Activated CD8-positive, alpha-beta T cell treated with anti-CD3 and anti-CD28 coated beads, Interleukin-2, amount 10 ng/mL, durations not matched to agents 7 days and 5 days (primary cell): ENCODE results near the gene NOL3. TPM values are rescaled to one million over a fixed set of nuclear protein-coding genes. Genes with fewer than 3 reads are reported as not detected.

ENCODE experiments used
- ATAC-seq: fragments of 150-1000 bp; cut with Tn5 transposase; one replicate; pipeline ENCODE4 v1.10.0; 2021; ENCODE audit warnings: moderate library complexity
- CTCF ChIA-PET: fragments of 350-600 bp; sonication (Branson Sonifier 250); formaldehyde crosslinking; loops from one replicate; lab custom pipeline; 2021; ENCODE audit warnings: antibody characterized with exemption; lab: Charles Lee
- POLR2A ChIA-PET: fragments of 350-600 bp; sonication (Branson Sonifier 250); formaldehyde crosslinking; loops from one replicate; lab custom pipeline; 2021; ENCODE audit warnings: antibody characterized with exemption; lab: Charles Lee
- DNase-seq: peaks from one replicate; pipeline ENCODE4 v3.0.0-alpha.2; 2020
- H3K27ac Mint-ChIP-seq: one replicate; pipeline ENCODE4 v1.8.0; 2021; ENCODE audit warnings: mild to moderate bottlenecking, mixed read lengths
- H3K27me3 Mint-ChIP-seq: one replicate; pipeline ENCODE4 v1.8.0; 2021; ENCODE audit warnings: low read depth, mixed read lengths
- H3K36me3 Mint-ChIP-seq: one replicate; pipeline ENCODE4 v1.8.0; 2021; ENCODE audit warnings: low read depth, mixed read lengths
- H3K4me1 Mint-ChIP-seq: one replicate; pipeline ENCODE4 v1.8.0; 2021; ENCODE audit warnings: low read depth, mixed read lengths
- H3K4me3 Mint-ChIP-seq: one replicate; pipeline ENCODE4 v1.8.0; 2021; ENCODE audit warnings: mild to moderate bottlenecking, mixed read lengths
- H3K9me3 Mint-ChIP-seq: one replicate; pipeline ENCODE4 v1.8.0; 2022; ENCODE audit warnings: mixed read lengths; ENCODE audit not compliant: insufficient read depth
- total RNA-seq, 2 experiments: library from RNA; stranded (reverse); gene quantifications; one replicate each; pipeline ENCODE4 v1.2.3, GENCODE V29; 2021

Gene NOL3
- total RNA-seq, 2 experiments from 2014 or later: 7.4 to 8.2 TPM

DNA sequence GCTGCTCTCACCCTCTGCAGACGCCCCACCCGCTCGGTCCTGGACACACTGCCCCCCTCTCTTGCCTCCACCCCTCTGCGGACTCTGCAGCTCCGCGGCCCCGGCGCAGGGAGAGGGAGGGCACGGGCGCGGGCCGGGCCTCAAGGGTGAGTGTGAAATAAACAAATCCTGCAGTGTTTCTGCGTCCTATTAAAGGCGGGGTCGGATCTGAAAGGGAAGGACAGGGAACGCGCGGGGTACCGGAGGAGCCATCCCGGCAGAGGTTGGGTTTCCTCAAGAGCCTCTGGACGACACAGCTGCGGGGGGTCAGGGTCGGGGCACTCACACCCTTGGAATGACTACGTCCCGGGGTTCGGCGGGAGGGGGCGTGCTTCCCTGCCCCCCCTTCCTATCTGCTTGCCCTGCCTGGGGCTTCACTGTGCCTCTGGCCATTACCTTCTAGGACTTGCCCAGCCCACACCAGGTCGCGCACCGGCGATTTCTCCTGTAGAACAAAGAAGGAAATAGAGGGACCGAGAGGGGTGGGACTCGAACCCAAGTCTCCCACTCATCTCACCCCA, 6.3 kb upstream of the NOL3 start:
- H3K4me3 Mint-ChIP-seq: peak overlapping the region; percentile 53
- ChIA-PET POLR2A (interaction anchor here (1.5 kb wide), 2 partner anchors 10 to 11 kb away, joined by 3 to 11 read pairs; no protein-coding TSS in a partner anchor), CTCF (interaction anchor here (1.2 to 5.3 kb wide), 5 partner anchors 9 to 150 kb away, joined by 3 to 47 read pairs (median 6); partner anchors contain the start of gene FHOD1)
- H3K27ac Mint-ChIP-seq: no peak overlapping the region
- ATAC-seq: no peak
- peaks cover 55% of the 10 kb centered on the region for H3K4me1 Mint-ChIP-seq
- H3K36me3 Mint-ChIP-seq: peaks cover 24% of the 10 kb centered on the region
- no peaks in the 10 kb centered on the region for H3K9me3 Mint-ChIP-seq
- no peak for DNase-seq
- peaks cover 43% of the 10 kb centered on the region for H3K27me3 Mint-ChIP-seq

GRCh38 chr16:67164599-67165061, 5.7 kb upstream of the NOL3 start, which contains the start of gene HSF4:
TSS of gene HSF4 (plus strand) at chr16:67164745. CDS start at chr16:67164812, 67 bp downstream.
- POLR2A ChIA-PET: interaction anchor here (0.8 to 1.5 kb wide), 3 partner anchors 9 to 12 kb away, joined by 3 read pairs; no protein-coding TSS in a partner anchor
- Mint-ChIP-seq H3K27me3 (peaks cover 43% of the 10 kb centered on the region), H3K4me3 (peak within 1 kb of the TSS; percentile 53), H3K27ac (peak within 1 kb of the TSS; percentile 25), H3K36me3 (peaks cover 22% of the 10 kb centered on the region), H3K4me1 (peaks cover 60% of the 10 kb centered on the region), H3K9me3 (no peaks in the 10 kb centered on the region)
- CTCF ChIA-PET: interaction anchor here (1.4 kb wide), 1 partner anchor 10 kb away, joined by 6 read pairs; no protein-coding TSS in a partner anchor
- DNase-seq (no peak), ATAC-seq (no peak)

GRCh38 chr16:67165121-67166078, 4.9 kb upstream of the NOL3 start:
- no peak for DNase-seq
- ATAC-seq: no peak
- H3K4me3 Mint-ChIP-seq: peak overlapping the region; percentile 42
- H3K27ac Mint-ChIP-seq: no peak overlapping the region
- CTCF ChIA-PET: interaction anchor here (1.4 to 3.2 kb wide), 2 partner anchors 10 to 148 kb away, joined by 6 to 12 read pairs; no protein-coding TSS in a partner anchor
- peaks cover 63% of the 10 kb centered on the region for H3K4me1 Mint-ChIP-seq
- H3K36me3 Mint-ChIP-seq: peaks cover 22% of the 10 kb centered on the region
- no peaks in the 10 kb centered on the region for H3K9me3 Mint-ChIP-seq
- POLR2A ChIA-PET: interaction anchor here (0.6 to 1.0 kb wide), 4 partner anchors 10 to 316 kb away, joined by 3 read pairs; partner anchors contain the start of gene ATP6V0D1
- peaks cover 47% of the 10 kb centered on the region for H3K27me3 Mint-ChIP-seq

DNA sequence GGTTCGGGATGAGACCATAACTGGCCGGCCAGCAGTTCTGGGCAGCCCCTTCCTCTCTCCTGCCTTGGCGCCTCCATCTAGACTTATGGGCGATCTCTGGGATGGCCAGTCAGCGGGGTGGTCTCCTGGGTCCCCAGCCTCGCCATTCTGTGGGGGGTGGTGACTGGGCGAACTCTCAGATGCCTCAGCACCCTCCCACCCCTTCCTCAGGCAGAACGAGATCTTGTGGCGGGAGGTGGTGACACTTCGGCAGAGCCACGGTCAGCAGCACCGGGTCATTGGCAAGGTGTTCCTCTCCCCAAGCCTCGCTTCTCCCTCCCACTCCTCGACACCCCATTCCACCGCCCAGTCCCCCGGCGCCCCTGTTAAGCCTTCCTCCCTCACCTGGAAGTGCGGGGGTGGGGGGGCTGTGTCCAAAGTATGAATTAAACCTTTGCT, 4.2 kb upstream of the NOL3 start:
- Mint-ChIP-seq H3K9me3 (no peaks in the 10 kb centered on the region), H3K36me3 (peaks cover 19% of the 10 kb centered on the region), H3K4me3 (no peak overlapping the region), H3K27ac (no peak overlapping the region), H3K4me1 (peaks cover 63% of the 10 kb centered on the region), H3K27me3 (peaks cover 50% of the 10 kb centered on the region)
- ChIA-PET POLR2A (interaction anchor here (0.6 kb wide), 1 partner anchor 27 kb away, joined by 3 read pairs; no protein-coding TSS in a partner anchor), CTCF (interaction anchor here (0.7 to 3.2 kb wide), 3 partner anchors 10 to 148 kb away, joined by 3 to 12 read pairs (median 9); no protein-coding TSS in a partner anchor)
- DNase-seq (no peak), ATAC-seq (no peak)

- DNase-seq (no peak), ATAC-seq (no peak)
- H3K36me3 Mint-ChIP-seq: peaks cover 17% of the 10 kb centered on the region
- no peak overlapping the region for H3K4me3 Mint-ChIP-seq
- CTCF ChIA-PET: interaction anchor here (0.7 to 3.2 kb wide), 3 partner anchors 9 to 149 kb away, joined by 3 to 12 read pairs (median 9); no protein-coding TSS in a partner anchor
- peaks cover 61% of the 10 kb centered on the region for H3K4me1 Mint-ChIP-seq
- no peak overlapping the region for H3K27ac Mint-ChIP-seq
- POLR2A ChIA-PET: no interaction called here
- peaks cover 53% of the 10 kb centered on the region for H3K27me3 Mint-ChIP-seq
- H3K9me3 Mint-ChIP-seq: no peaks in the 10 kb centered on the region
These were observed 3.7 kb upstream of the NOL3 start for GRCh38 chr16:67166598-67167168.

DNA sequence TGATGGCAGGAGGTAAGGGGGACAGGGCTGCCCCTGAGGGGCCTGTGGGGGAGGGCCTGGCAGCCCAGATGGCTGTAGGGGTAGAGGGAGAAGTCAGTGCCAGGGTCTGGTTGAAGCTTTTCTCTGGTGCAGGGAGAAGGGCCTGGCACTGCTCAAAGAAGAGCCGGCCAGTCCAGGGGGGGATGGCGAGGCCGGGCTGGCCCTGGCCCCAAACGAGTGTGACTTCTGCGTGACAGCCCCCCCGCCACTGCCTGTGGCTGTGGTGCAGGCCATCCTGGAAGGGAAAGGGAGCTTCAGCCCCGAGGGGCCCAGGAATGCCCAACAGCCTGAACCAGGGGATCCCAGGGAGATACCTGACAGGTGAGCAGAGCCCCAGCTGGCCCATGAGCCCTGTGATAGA, 2.8 kb upstream of the NOL3 start:
- Mint-ChIP-seq H3K4me1 (peaks cover 56% of the 10 kb centered on the region), H3K27ac (no peak overlapping the region), H3K4me3 (no peak overlapping the region), H3K9me3 (no peaks in the 10 kb centered on the region), H3K36me3 (peaks cover 8% of the 10 kb centered on the region), H3K27me3 (peaks cover 56% of the 10 kb centered on the region)
- ChIA-PET POLR2A (no interaction called here), CTCF (interaction anchor here (1.2 to 3.2 kb wide), 5 partner anchors 8 to 214 kb away, joined by 3 to 15 read pairs (median 9); no protein-coding TSS in a partner anchor)
- DNase-seq: no peak
- ATAC-seq: no peak

DNA sequence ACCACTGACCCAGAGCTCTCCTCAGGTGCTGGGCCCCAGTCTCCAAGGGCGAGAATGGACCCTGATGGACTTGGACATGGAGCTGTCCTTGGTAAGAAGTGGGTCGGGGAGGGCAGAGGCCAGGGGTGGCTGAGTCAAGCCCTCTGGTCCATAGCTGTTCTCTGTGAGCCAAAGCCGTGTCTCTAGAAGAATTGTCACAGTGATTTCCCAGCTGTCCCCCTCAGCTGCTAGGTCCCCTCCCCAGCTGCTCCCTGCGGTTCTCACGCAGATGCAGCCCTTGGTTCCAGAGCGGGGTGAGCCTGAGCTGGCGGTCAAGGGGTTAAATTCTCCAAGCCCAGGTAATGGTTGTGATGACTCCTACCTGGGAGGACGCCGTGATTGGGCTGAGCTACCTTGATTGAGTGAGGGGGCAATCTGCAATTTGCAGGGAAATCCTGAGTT, 1.3 kb upstream of the NOL3 start:
- H3K4me1 Mint-ChIP-seq: peaks cover 59% of the 10 kb centered on the region

GRCh38 chr16:67169642-67170167, 633 bp upstream of the NOL3 start:
- peak; percentile 59 for DNase-seq
- H3K36me3 Mint-ChIP-seq: peaks cover 9% of the 10 kb centered on the region
- peak overlapping the region; percentile 13 for H3K27ac Mint-ChIP-seq
- peaks cover 59% of the 10 kb centered on the region for H3K27me3 Mint-ChIP-seq
- no peak for ATAC-seq
- H3K9me3 Mint-ChIP-seq: no peaks in the 10 kb centered on the region
- peak overlapping the region; percentile 76 for H3K4me3 Mint-ChIP-seq
- ChIA-PET POLR2A (interaction anchor here (0.6 to 1.7 kb wide), 3 partner anchors 10 to 141 kb away, joined by 3 read pairs; partner anchors contain the start of genes CBFB, FBXL8, TMEM208 and TRADD), CTCF (interaction anchor here (0.9 to 3.2 kb wide), 11 partner anchors 8 to 152 kb away, joined by 3 to 17 read pairs (median 4); partner anchors contain the start of gene FBXL8)
- H3K4me1 Mint-ChIP-seq: peaks cover 61% of the 10 kb centered on the region

More for the DNA sequence above, 1.3 kb upstream of the NOL3 start:
- H3K27me3 Mint-ChIP-seq: peaks cover 62% of the 10 kb centered on the region
- POLR2A ChIA-PET: interaction anchor here (1.7 kb wide), 1 partner anchor 58 kb away, joined by 3 read pairs; the partner anchor contains the start of gene TMEM208
- no peak overlapping the region for H3K4me3 Mint-ChIP-seq
- no peaks in the 10 kb centered on the region for H3K9me3 Mint-ChIP-seq
- ATAC-seq (no peak), DNase-seq (no peak)
- peaks cover 9% of the 10 kb centered on the region for H3K36me3 Mint-ChIP-seq
- CTCF ChIA-PET: interaction anchor here (0.9 to 3.2 kb wide), 11 partner anchors 8 to 215 kb away, joined by 3 to 17 read pairs (median 4); partner anchors contain the start of genes CES3 and FBXL8
- no peak overlapping the region for H3K27ac Mint-ChIP-seq

DNA sequence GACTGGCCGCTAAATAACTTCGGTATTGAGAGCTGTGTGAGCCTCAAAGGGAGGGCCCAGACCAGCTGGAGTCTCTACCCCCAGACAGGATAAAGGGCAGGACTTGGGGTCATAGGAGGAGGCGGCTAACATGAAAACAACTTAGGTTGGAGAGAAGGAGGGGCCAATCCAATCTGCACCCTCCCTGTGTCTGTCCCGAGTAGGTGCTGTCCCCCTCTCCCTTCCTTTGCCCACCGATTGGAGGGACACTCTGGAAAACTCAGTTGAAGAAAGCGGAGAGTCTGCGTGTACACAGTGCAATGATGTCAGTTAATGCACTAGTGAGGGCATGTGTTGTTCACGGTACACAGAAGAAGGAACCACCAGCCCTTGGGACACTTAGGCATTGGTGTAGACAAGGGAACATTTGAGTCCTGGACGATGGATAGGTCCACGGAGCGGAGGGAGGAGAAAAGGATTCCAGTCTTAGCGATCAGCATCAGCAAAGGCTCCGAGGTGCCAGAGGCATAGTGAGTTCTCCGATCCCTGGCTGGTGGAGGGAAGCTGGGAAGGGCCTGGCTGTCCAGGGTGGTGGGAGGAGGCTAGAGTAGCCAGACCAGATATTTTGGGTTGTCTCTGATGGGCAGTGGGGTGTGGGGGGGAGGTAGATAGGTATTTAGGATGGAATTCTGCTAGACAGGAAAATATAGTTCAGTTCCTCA, 761 bp downstream of the NOL3 start:
- DNase-seq (no peak), ATAC-seq (no peak)
- ChIA-PET POLR2A (interaction anchor here (0.7 kb wide), 1 partner anchor 12 kb away, joined by 3 read pairs; no protein-coding TSS in a partner anchor), CTCF (interaction anchor here (0.7 to 3.2 kb wide), 6 partner anchors 11 to 118 kb away, joined by 3 to 17 read pairs (median 8); partner anchors contain the start of gene FBXL8)
- peaks cover 49% of the 10 kb centered on the region for H3K27me3 Mint-ChIP-seq
- no peaks in the 10 kb centered on the region for H3K9me3 Mint-ChIP-seq
- peaks cover 59% of the 10 kb centered on the region for H3K4me1 Mint-ChIP-seq
- H3K36me3 Mint-ChIP-seq: peaks cover 10% of the 10 kb centered on the region
- no peak overlapping the region for H3K27ac Mint-ChIP-seq
- H3K4me3 Mint-ChIP-seq: peak overlapping the region; percentile 42

- ChIA-PET POLR2A (interaction anchor here (1.1 to 3.2 kb wide), 3 partner anchors 9 to 13 kb away, joined by 3 to 13 read pairs (median 3); partner anchors contain the start of genes FBXL8, HSF4 and TRADD), CTCF (interaction anchor here (0.6 to 6.6 kb wide), 8 partner anchors 11 to 465 kb away, joined by 3 to 47 read pairs (median 5); partner anchors contain the start of genes FBXL8, MATCAP1 and TRADD)
- Mint-ChIP-seq H3K36me3 (peaks cover 18% of the 10 kb centered on the region), H3K4me1 (peaks cover 61% of the 10 kb centered on the region), H3K9me3 (no peaks in the 10 kb centered on the region), H3K27ac (peak overlapping the region; percentile 63), H3K4me3 (peak overlapping the region; percentile 74), H3K27me3 (peaks cover 42% of the 10 kb centered on the region)
- no peak for ATAC-seq
- DNase-seq: no peak
These were observed 3.0 kb downstream of the NOL3 start for GRCh38 chr16:67173323-67173722.
